GM23248 (cell line): ENCODE measurements around the gene MESD.

ENCODE experiments used
- EZH2 ChIP-seq: fragments of 200-600 bp; sonication (generic); IDR thresholded peaks from 2 replicates; pipeline ENCODE4 v1.6.1; 2018; ENCODE audit warnings: antibody characterized with exemption, mild to moderate bottlenecking; ENCODE audit not compliant: insufficient read depth, poor library complexity, severe bottlenecking
- EZH2phosphoT487 ChIP-seq: fragments of 200-600 bp; sonication (generic); IDR thresholded peaks from 2 replicates; pipeline ENCODE4 v1.6.1; 2018; ENCODE audit warnings: antibody characterized with exemption, moderate library complexity, mild to moderate bottlenecking, low read depth; ENCODE audit not compliant: insufficient read depth

GRCh38 chr15:81026836-81027599 is 37.4 kb upstream of the MESD start:
- no peak for TF ChIP-seq EZH2
- TF ChIP-seq EZH2phosphoT487 = no peak
